ENCODE data around the gene EXOSC7.

EXOSC7 gene

DNA sequence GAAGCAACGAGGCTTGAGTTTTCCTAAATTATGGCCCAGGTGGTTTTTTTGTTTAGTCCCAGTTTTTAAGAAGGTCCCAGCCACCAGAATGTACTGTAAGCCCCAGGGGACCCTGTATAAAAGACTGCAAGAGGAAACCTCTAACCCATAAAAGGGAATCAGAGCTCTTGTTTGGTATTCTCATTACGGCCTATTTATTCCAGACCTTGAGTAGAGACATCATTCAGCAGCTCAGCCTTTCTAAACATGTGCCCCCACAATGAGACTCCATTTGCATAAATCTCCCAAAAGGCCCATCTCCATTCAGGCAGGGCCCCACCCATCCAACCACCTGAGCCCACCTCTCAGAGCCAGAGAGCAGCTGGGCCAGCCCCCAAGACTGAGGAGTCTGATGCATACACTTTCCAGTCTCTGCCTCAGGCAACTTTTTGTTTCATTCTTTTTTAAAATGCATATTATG is 25.7 kb upstream of the EXOSC7 start:
- CTCF ChIA-PET = no interaction called here
- no peak for DNase-seq (ENCODE audit: low read depth, low spot score)
- TF ChIP-seq, protein P1, sequence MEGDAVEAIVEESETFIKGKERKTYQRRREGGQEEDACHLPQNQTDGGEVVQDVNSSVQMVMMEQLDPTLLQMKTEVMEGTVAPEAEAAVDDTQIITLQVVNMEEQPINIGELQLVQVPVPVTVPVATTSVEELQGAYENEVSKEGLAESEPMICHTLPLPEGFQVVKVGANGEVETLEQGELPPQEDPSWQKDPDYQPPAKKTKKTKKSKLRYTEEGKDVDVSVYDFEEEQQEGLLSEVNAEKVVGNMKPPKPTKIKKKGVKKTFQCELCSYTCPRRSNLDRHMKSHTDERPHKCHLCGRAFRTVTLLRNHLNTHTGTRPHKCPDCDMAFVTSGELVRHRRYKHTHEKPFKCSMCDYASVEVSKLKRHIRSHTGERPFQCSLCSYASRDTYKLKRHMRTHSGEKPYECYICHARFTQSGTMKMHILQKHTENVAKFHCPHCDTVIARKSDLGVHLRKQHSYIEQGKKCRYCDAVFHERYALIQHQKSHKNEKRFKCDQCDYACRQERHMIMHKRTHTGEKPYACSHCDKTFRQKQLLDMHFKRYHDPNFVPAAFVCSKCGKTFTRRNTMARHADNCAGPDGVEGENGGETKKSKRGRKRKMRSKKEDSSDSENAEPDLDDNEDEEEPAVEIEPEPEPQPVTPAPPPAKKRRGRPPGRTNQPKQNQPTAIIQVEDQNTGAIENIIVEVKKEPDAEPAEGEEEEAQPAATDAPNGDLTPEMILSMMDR (IDR thresholded peaks at IDR 0.05; ENCODE audit: insufficient read depth, low read length, missing control alignments) = no peak
- POLR2A ChIA-PET = no interaction called here
- H3K4me3 ChIP-seq (ENCODE audit: low read depth, low read length) = no peak overlapping the region

DNA sequence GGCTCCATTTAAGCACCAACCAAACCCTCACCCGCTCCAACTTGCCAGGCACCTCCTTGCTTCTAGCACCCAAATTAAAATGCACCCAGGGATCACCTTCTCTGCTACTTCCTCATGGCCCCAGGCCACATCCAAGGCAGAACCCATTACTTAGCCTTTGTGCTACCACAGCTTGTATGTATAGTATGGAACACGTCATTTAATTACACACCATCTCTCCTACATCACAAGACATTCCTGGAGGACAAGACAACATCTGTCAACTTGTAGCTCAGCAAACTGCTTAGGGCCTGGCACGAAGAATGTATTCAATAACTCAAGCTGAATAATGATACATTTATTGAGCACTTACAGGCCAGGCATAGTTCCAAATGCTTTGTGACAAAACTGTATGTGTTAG is 23.4 kb upstream of the EXOSC7 start:
- ChIA-PET CTCF (interaction anchor here (0.6 kb wide), 1 partner anchor 1117 kb away, joined by 4 read pairs; no protein-coding TSS in a partner anchor), POLR2A (no interaction called here)
- H3K4me3 ChIP-seq (ENCODE audit: low read depth, low read length) = no peak overlapping the region
- no peak for DNase-seq (ENCODE audit: low read depth, low spot score)
- TF ChIP-seq, protein P1 (IDR thresholded peaks at IDR 0.05; ENCODE audit: insufficient read depth, low read length, missing control alignments) = no peak

DNA sequence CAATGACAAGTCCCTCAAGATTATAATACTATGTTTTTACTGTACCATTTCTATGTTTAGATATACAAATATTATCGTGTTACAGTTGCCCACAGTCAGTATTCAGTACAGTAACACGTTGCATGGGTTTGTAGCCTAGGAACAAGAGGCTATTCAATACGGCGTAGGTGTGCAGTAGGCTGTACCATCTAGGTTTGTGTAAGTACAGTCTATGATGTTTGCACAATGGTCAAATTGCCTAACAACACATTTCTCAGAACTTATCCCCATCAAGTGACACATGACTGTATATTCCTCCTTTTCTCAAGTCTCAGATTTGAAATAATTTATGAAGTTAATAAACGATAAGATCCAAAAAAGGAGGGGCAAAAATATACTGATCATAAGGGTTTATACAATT is 21.7 kb upstream of the EXOSC7 start:
- POLR2A ChIA-PET = no interaction called here
- CTCF ChIA-PET = interaction anchor here (0.7 kb wide), 1 partner anchor 20 kb away, joined by 3 read pairs; no protein-coding TSS in a partner anchor

DNA sequence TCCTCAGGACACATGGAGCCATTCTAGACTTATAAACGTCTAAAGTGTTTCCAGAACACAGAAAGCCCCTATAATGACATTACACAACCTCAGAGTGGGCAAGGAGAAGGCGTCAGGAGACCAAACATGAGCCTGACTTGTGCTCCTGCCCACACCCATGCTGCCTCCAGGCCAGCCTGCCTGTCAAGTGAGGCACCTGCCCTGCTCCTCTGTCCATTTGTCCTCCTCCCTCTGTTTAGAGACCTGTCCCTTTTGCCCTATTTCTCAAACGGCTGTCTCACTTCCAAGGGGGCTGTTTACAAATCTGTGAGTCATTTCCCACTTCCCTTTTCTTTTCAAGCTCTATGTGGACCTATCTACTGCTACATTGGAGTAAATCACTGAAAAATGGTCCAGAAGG is 21.1 kb upstream of the EXOSC7 start:
- H3K4me3 ChIP-seq (ENCODE audit: low read depth, low read length) = no peak overlapping the region
- POLR2A ChIA-PET = no interaction called here
- TF ChIP-seq, protein P1 (IDR thresholded peaks at IDR 0.05; ENCODE audit: insufficient read depth, low read length, missing control alignments) = no peak
- CTCF ChIA-PET = interaction anchor here (0.7 kb wide), 1 partner anchor 19 kb away, joined by 3 read pairs; no protein-coding TSS in a partner anchor
- no peak for DNase-seq (ENCODE audit: low read depth, low spot score)

More for the DNA sequence above, 21.7 kb upstream of the EXOSC7 start:
- DNase-seq (ENCODE audit: low read depth, low spot score) = no peak
- TF ChIP-seq, protein P1 (IDR thresholded peaks at IDR 0.05; ENCODE audit: insufficient read depth, low read length, missing control alignments) = no peak
- H3K4me3 ChIP-seq (ENCODE audit: low read depth, low read length) = no peak overlapping the region

DNA sequence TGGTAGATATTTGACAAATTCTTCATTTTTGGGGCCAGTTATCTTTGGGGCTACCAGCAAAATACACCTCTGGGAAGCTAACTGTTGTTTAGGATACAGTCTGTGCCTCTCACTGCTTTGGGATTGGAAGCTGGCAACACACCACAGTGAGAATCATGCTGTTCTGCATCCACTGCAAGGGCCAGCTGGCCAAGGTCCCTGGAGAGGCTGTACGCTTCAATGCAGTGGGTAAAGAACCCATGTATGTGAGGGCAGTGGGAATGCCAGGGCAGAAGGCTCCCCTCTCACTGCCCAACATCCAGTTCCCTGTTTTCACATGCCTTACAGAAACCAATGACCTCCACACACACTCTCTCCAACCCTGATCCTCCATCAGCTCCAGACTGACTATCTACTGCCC is 20.1 kb upstream of the EXOSC7 start:
- TF ChIP-seq, protein P1 (IDR thresholded peaks at IDR 0.05; ENCODE audit: insufficient read depth, low read length, missing control alignments) = no peak
- H3K4me3 ChIP-seq (ENCODE audit: low read depth, low read length) = no peak overlapping the region
- ChIA-PET POLR2A (no interaction called here), CTCF (interaction anchor here (1.0 to 1.3 kb wide), 2 partner anchors 10 to 41 kb away, joined by 3 to 5 read pairs; no protein-coding TSS in a partner anchor)
- DNase-seq (ENCODE audit: low read depth, low spot score) = no peak

DNA sequence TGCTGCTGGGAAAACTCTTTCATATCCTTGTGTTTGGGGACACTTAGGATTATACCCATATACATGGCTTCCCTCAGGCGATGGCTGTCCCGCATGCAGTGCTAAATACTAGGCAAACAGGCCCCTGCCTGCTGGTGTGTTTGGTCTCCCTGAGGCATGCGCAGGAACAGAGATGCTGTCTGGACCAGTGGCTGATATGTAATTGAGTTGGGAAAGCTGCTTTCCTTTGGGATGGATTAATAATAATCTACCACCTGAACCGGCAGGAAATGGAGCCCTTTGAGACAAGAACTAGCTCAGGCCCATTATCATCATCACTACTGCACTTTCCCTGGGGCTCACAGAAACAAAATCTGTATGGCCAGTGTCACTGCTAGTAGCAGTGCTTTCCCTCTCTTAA is 18.1 kb upstream of the EXOSC7 start:
- no peak overlapping the region for H3K4me3 ChIP-seq (ENCODE audit: low read depth, low read length)
- ChIA-PET POLR2A (no interaction called here), CTCF (no interaction called here)
- no peak for DNase-seq (ENCODE audit: low read depth, low spot score)
- TF ChIP-seq, protein P1 (IDR thresholded peaks at IDR 0.05; ENCODE audit: insufficient read depth, low read length, missing control alignments) = no peak

All from AG04449 (cell line).